GM12873 (cell line): ENCODE measurements around the gene DLST.

Experiments used
- TF ChIP-seq, protein P1 (sequence below): IDR thresholded peaks from 2 replicates; pipeline ENCODE4 v1.5.1; 2012; ENCODE audit warnings: low read depth, mild to moderate bottlenecking, moderate library complexity, low read length, control low read depth; ENCODE audit not compliant: insufficient read depth; ENCODE audit errors: missing control alignments

Gene DLST

DNA sequence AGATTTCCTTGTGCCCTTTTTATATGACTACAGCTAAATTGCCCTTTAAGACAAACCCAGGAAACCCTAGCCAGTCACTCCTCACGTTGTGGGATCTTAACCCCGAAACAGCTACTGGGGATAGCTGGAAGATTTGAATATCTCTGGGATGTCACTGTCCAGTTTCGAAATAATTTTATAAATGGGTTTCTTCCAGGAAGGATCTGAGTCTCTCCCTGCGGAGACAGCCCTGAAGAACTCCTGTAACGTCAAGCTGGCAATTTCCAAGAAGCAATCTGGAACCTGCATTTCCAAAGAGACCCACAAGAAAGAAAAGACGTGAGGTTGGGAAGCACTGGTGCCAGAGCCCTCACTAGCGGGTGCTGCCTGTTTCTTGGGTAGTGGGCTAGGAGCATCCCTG is 26.7 kb upstream of the DLST start:
- TF ChIP-seq, protein P1, sequence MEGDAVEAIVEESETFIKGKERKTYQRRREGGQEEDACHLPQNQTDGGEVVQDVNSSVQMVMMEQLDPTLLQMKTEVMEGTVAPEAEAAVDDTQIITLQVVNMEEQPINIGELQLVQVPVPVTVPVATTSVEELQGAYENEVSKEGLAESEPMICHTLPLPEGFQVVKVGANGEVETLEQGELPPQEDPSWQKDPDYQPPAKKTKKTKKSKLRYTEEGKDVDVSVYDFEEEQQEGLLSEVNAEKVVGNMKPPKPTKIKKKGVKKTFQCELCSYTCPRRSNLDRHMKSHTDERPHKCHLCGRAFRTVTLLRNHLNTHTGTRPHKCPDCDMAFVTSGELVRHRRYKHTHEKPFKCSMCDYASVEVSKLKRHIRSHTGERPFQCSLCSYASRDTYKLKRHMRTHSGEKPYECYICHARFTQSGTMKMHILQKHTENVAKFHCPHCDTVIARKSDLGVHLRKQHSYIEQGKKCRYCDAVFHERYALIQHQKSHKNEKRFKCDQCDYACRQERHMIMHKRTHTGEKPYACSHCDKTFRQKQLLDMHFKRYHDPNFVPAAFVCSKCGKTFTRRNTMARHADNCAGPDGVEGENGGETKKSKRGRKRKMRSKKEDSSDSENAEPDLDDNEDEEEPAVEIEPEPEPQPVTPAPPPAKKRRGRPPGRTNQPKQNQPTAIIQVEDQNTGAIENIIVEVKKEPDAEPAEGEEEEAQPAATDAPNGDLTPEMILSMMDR: no peak

DNA sequence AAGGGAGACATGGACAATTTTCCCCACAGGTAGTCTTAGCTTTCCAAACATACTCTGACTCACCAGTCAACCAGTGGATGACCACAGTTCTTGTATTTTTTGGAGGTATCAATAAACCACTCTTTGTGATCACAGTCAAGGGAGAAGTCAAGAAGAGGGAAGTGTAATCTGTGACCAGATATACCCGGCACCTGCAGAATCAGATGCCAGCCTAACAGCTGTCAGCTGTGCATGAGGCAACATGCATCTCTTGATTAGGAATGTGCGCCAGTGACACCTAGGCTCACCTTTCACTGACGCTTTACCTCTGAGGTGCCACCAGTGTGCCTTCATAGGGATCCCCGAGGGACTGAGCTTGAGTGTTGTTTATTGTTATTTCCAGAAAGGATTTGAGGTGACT is 25.8 kb upstream of the DLST start:
- TF ChIP-seq, protein P1: no peak

DNA sequence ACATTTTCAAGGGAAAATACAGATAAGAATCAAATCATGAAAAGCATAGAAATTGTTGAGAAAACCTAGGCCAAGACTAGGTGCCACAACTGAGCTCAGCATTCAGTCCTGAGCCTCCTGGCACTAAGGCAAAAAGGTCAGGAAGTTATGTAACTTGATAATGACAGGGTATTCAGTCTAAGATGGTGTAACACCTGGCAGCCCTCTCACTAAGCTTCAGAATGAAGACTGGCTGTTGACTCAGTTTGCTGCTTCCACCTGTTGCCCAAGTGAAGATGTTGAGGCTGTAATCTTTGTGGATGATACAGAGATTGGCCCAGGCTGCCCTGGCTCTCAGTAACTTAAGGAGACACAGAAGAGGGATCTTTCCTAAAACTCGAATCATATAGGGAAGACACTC is 25.4 kb upstream of the DLST start:
- TF ChIP-seq, protein P1: no peak

DNA sequence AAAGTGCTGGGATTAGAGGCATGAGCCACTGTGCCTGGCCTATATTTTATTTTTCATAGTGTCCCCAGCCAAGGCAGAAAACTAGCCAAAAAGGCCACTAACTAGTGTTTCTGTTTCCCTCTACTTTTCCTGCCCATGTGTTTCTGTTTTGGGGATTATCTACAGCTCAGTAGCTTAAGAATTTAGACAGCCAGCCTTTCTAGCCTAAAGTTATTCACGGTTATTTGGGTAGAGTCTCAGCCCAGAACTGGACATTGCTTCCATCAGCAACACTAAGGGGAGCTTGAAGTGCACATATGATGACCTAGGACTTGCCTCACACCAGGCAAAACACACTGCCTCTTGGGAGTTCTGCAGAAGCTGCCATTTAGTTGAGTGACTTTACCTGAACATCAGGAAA is 23.7 kb upstream of the DLST start:
- TF ChIP-seq, protein P1: no peak

DNA sequence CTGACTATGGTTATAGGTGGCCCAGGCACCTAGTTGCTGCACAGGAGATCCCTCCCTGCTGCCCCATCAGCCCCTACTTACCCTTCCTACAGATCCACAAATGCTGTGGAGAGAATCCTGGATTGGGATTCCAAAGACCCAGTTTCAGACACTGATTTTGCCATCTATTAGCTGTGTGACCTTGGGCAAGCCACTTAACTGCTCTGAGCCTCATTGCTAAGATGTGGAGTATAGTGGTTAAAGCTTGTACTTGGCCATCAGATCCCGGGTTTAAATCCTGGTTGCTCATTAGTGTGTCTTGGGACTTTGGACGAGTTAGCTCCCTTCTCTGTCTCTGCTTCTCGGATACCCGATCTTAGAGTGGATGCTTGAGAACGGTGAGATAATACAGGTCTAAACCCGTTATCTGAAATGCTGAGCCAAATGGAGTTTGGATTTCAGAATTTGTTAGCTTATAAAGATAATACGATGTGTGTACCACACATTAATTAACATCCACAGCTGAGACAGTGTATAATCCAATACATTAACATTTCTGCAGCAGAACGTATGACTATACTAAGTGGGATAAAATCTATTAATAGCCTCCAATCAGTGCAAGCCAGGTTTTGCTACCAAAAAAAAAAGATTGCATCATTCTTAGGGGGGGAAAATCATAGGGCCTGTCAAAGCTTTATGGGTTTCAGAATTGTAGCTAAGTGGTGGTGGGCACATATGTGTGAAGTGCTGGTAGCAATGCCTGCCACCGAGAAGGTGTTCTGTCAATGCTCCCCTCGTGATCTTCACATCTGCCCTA is 21.8 kb upstream of the DLST start:
- TF ChIP-seq, protein P1: no peak

DNA sequence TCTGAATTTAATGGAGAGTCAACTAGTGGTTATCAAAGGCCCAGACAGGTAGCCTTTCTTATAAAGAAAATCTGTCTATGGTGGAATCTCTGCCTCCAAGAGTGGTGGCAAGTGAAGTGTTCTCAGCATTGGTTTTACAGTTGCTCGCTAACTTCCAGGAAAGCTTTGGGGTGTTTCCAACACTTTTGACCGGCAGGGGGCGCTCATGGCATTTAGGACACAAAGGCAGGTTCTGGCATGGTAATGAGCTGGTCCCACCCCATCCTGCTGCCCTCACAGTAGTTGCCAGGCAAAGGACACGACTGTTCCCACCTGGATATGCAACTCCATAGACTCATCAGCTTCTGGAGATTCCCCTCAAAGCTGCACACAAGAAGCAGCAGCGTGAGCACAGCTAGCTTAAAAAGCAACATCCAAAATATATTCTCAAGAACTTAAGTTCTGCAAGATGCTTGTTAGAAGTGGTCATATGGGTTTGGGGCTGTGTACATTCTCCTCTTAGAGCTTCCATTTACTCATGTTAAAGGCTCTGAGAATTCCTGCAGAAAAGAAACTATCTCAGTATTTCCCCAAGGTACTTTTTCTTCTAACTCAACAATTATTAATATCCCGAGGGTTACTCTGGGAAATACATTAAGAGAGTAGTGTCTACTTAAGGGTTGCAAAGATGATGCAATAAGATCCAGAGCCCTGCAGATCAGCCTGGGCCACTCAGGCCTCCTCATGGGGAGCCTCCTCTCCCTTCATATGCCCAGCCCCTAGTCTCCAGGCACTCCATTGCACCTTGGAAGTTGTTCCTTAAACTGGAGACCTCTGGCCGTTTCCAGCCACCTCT is 20.6 kb upstream of the DLST start:
- TF ChIP-seq, protein P1: peak; percentile 92

DNA sequence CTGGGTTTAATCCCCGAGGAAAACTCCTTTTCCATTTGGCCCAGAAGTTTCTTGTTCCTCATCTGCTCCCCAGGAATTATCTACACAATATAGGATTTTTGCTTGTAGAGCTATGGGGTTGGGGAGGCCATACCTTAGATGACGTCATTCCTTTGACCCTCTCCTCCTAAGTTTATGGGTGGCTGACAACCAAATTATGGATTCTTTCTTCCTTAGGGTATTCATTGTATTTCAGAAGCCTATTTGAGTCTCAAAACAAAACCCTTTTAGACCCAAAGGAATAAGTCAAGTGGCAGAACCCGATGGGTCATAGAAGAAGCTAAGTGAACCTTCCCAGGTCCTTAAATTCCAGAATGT is 20.0 kb upstream of the DLST start:
- TF ChIP-seq, protein P1: no peak
